ENCODE results near the gene SCUBE1. TPM values are rescaled to one million over a fixed set of nuclear protein-coding genes. Genes with fewer than 3 reads are reported as not detected.

Gene SCUBE1
- total and polyA plus RNA-seq, 2 experiments from 2014 or later = 0.81 to 3.2 TPM

- DNase-seq (ENCODE audit: low spot score) (no peak), ATAC-seq (no peak)
- Mint-ChIP-seq H3K9me3 (no peaks in the 10 kb centered on the region), H3K4me1 (peaks cover 2% of the 10 kb centered on the region), H3K27me3 (ENCODE audit: insufficient read depth, low read depth, poor library complexity) (peaks cover 21% of the 10 kb centered on the region), H3K36me3 (ENCODE audit: low read depth) (no peaks in the 10 kb centered on the region), H3K4me3 (peak overlapping the region; percentile 78), H3K27ac (no peak overlapping the region)
- Histone ChIP-seq H2AFZ (peak overlapping the region; percentile 97), H3K9me2 (ENCODE audit: insufficient read depth) (no peaks in the 10 kb centered on the region), H3K4me3 (peak overlapping the region; percentile 65), H4K20me1 (replicated peaks; ENCODE audit: insufficient read depth) (no peaks in the 10 kb centered on the region), H3K4me1 (ENCODE audit: insufficient read depth) (no peaks in the 10 kb centered on the region), H3K27ac (ENCODE audit: low read depth) (no peak overlapping the region), H3K27me3 (ENCODE audit: insufficient read depth) (peaks cover 17% of the 10 kb centered on the region), H3F3A (replicated peaks; ENCODE audit: low read depth) (no peaks in the 10 kb centered on the region; the same call in 1 of the 2 replicates), H3K4me2 (peak overlapping the region; percentile 86; the same call in 1 of the 2 replicates), H3K36me3 (ENCODE audit: insufficient read depth) (no peaks in the 10 kb centered on the region), H3K79me2 (replicated peaks; ENCODE audit: insufficient read depth) (no peaks in the 10 kb centered on the region)
- TF ChIP-seq REST (IDR thresholded peaks at IDR 0.05; ENCODE audit: unreplicated experiment) (no peak), JUNB (IDR thresholded peaks at IDR 0.05; ENCODE audit: unreplicated experiment) (no peak), EZH2phosphoT487 (IDR thresholded peaks at IDR 0.05; ENCODE audit: unreplicated experiment) (no peak), ZNF114 (CRISPR knock-in tag; IDR thresholded peaks at IDR 0.05) (no peak)
Observed at GRCh38 chr22:43150731-43151206, 192.4 kb downstream of the SCUBE1 start.

GRCh38 chr22:43148581-43148980 is 194.6 kb downstream of the SCUBE1 start:
- Histone ChIP-seq H3F3A (replicated peaks; ENCODE audit: low read depth) (no peaks in the 10 kb centered on the region; the same call in 1 of the 2 replicates), H3K27ac (ENCODE audit: low read depth) (no peak overlapping the region), H4K20me1 (replicated peaks; ENCODE audit: insufficient read depth) (no peaks in the 10 kb centered on the region), H3K4me1 (ENCODE audit: insufficient read depth) (no peaks in the 10 kb centered on the region; the same call in 1 of the 2 replicates), H3K4me3 (no peak overlapping the region), H2AFZ (no peak overlapping the region), H3K36me3 (ENCODE audit: insufficient read depth) (no peaks in the 10 kb centered on the region), H3K9me2 (ENCODE audit: insufficient read depth) (no peaks in the 10 kb centered on the region), H3K27me3 (ENCODE audit: insufficient read depth) (peaks cover 17% of the 10 kb centered on the region), H3K4me2 (no peak overlapping the region), H3K79me2 (replicated peaks; ENCODE audit: insufficient read depth) (no peaks in the 10 kb centered on the region)
- Mint-ChIP-seq H3K36me3 (ENCODE audit: low read depth) (no peaks in the 10 kb centered on the region), H3K27ac (no peak overlapping the region), H3K9me3 (no peaks in the 10 kb centered on the region), H3K27me3 (ENCODE audit: insufficient read depth, low read depth, poor library complexity) (peaks cover 18% of the 10 kb centered on the region), H3K4me3 (no peak overlapping the region), H3K4me1 (peaks cover 6% of the 10 kb centered on the region)
- no peak for ATAC-seq
- no peak for DNase-seq (ENCODE audit: low spot score)
- no peak for TF ChIP-seq CREB1 (CRISPR knock-in tag; IDR thresholded peaks at IDR 0.05; ENCODE audit: low read depth)
- no peak for TF ChIP-seq JUNB (IDR thresholded peaks at IDR 0.05; ENCODE audit: unreplicated experiment)
- TF ChIP-seq ZNF114 (CRISPR knock-in tag; IDR thresholded peaks at IDR 0.05) = no peak
- no peak for TF ChIP-seq STAT1 (IDR thresholded peaks at IDR 0.05; ENCODE audit: unreplicated experiment)
- TF ChIP-seq ETS1 (IDR thresholded peaks at IDR 0.05) = no peak
- no peak for TF ChIP-seq EZH2 (IDR thresholded peaks at IDR 0.05; ENCODE audit: low read depth, unreplicated experiment)
- TF ChIP-seq POLR2AphosphoS5 (IDR thresholded peaks at IDR 0.05; ENCODE audit: low read depth) = no peak
- no peak for TF ChIP-seq REST (IDR thresholded peaks at IDR 0.05; ENCODE audit: unreplicated experiment)
- no peak for TF ChIP-seq CTCF (conservative IDR thresholded peaks at IDR 0.05; ENCODE audit: low read depth in 2 of 2)
- no peak for TF ChIP-seq EZH2phosphoT487 (IDR thresholded peaks at IDR 0.05; ENCODE audit: unreplicated experiment)
